ENCODE data around the gene EEF1A2.
A peak's percentile ranks its signal among the peaks of the same experiment; 100 is the strongest.
"Not testable (repeated sequence)": the region's sequence is repeated elsewhere in the genome, so short reads cannot be mapped to it uniquely, and the experiment has no call there.

EEF1A2 gene

GRCh38 chr20:63519668-63520503 is 21.0 kb upstream of the EEF1A2 start:
- H3K4me3 ChIP-seq (ENCODE audit: low read length), result peak overlapping the region; percentile 69
- peak; percentile 45 for DNase-seq (ENCODE audit: low read depth)
- peak; percentile 34 for TF ChIP-seq CTCF (conservative IDR thresholded peaks at IDR 0.05; ENCODE audit: low read length)

GRCh38 chr20:63518946-63519667 is 20.2 kb upstream of the EEF1A2 start:
- TF ChIP-seq CTCF (conservative IDR thresholded peaks at IDR 0.05; ENCODE audit: low read length), result no peak
- peak overlapping the region; percentile 69 for H3K4me3 ChIP-seq (ENCODE audit: low read length)
- no peak for DNase-seq (ENCODE audit: low read depth)

- no peak overlapping the region for H3K4me3 ChIP-seq (ENCODE audit: low read length)
- no peak for TF ChIP-seq CTCF (conservative IDR thresholded peaks at IDR 0.05; ENCODE audit: low read length)
- no peak for DNase-seq (ENCODE audit: low read depth)
These were observed 19.5 kb upstream of the EEF1A2 start for GRCh38 chr20:63518351-63518861.

GRCh38 chr20:63517376-63518309 is 18.8 kb upstream of the EEF1A2 start:
- TF ChIP-seq CTCF (conservative IDR thresholded peaks at IDR 0.05; ENCODE audit: low read length), result no peak
- H3K4me3 ChIP-seq (ENCODE audit: low read length), result no peak overlapping the region
- DNase-seq (ENCODE audit: low read depth), result no peak

GRCh38 chr20:63514520-63514919 is 15.6 kb upstream of the EEF1A2 start:
- DNase-seq (ENCODE audit: low read depth); H3K4me3 ChIP-seq (ENCODE audit: low read length): not testable (repeated sequence)

- H3K4me3 ChIP-seq (ENCODE audit: low read length), result no peak overlapping the region
- no peak for DNase-seq (ENCODE audit: low read depth)
- TF ChIP-seq CTCF (conservative IDR thresholded peaks at IDR 0.05; ENCODE audit: low read length), result no peak
These were observed 14.3 kb upstream of the EEF1A2 start for GRCh38 chr20:63513207-63513606.

- DNase-seq (ENCODE audit: low read depth), result peak; percentile 32
- H3K4me3 ChIP-seq (ENCODE audit: low read length), result no peak overlapping the region
- TF ChIP-seq CTCF (conservative IDR thresholded peaks at IDR 0.05; ENCODE audit: low read length), result no peak
These were observed 10.2 kb upstream of the EEF1A2 start for GRCh38 chr20:63509088-63509564.
